ENCODE results near the gene LPP. TPM values are rescaled to one million over a fixed set of nuclear protein-coding genes. Genes with fewer than 3 reads are reported as not detected.
A peak's percentile ranks its signal among the peaks of the same experiment; 100 is the strongest.

The LPP gene
- total and polyA plus RNA-seq, 2 of the 4 experiments (the other 2 are of a cell fraction) = 16.0 to 130 TPM

DNA sequence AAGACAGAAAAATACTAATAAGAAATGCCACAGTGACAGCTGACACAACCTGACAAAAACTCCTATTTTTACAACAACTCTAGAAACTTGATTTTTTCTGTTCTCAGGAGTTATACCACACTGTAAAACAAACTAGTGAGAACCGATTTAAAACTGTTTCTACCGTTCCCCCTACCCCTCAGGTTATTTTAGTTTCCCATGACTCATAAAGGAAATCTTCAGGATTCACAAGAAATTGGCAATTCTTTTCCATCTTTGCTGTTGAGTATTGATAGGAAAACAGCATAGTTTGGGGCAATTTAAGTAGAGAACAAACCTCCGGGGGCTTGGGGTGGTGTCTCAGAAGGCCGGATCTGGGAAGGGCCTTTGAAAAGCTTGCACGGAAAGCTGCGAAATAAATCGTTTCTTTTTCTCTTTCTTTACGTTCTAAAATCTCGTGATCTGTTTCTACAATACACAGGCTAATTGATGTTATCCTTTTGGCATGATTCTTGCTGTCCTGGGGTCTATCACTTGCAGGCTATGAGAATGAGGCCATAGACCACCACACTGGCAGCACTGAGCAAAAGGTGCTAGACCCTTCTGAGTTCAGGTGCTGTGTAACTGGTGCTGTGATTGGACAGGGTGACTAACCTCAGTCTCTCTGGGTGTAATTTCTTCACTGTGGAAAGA lies 89.3 kb downstream of the LPP start:
- no peak overlapping the region; the same call in 1 of the 2 replicates for H3K4me2 ChIP-seq (ENCODE audit: low read depth, low read length)
- H3K36me3 ChIP-seq (ENCODE audit: control insufficient read depth, insufficient read depth, low read length) = peaks cover 3% of the 10 kb centered on the region
- ChIA-PET CTCF (no interaction called here), POLR2A (ENCODE audit: unreplicated experiment) (no interaction called here)
- H3K18ac ChIP-seq (ENCODE audit: low read depth, low read length) = no peak overlapping the region
- H3K27ac ChIP-seq (ENCODE audit: insufficient read depth, low read length) = no peak overlapping the region
- peak overlapping the region; percentile 65; the same call in 1 of the 2 replicates for H2AK5ac ChIP-seq (ENCODE audit: low read depth, low read length)
- H3K4me3 ChIP-seq (ENCODE audit: insufficient read depth, low read depth, low read length) = no peak overlapping the region
- no peak overlapping the region for H2AFZ ChIP-seq (replicated peaks; ENCODE audit: low read length, poor library complexity)
- H3K4ac ChIP-seq (ENCODE audit: low read depth, low read length) = peak overlapping the region; percentile 83
- no peak overlapping the region for H3K56ac ChIP-seq (ENCODE audit: extremely low read depth, insufficient read depth, low read length)
- no peaks in the 10 kb centered on the region for H3K27me3 ChIP-seq (ENCODE audit: control insufficient read depth, insufficient read depth, low read length)
- intact Hi-C loops (cut with micrococcal nuclease) (no loop called here), dilution Hi-C loops (cut with HindIII; ENCODE audit: low sequenced_read_pairs, unreplicated experiment) (no loop called here), in situ Hi-C loops (cut with MboI; ENCODE audit: low sequenced_read_pairs) (no loop called here)
- H4K8ac ChIP-seq (ENCODE audit: low read depth in 2 of 2, low read length in 2 of 2) = peak overlapping the region in 1 of 2 experiments; percentile 31; a peak in 1 of 4 replicates
- peak overlapping the region; percentile 74; the same call in 1 of the 2 replicates for H2BK120ac ChIP-seq (ENCODE audit: low read depth, low read length)
- peaks cover 40 to 84% of the 10 kb centered on the region in 2 experiments for H3K79me1 ChIP-seq (ENCODE audit: low read depth in 1 of 2, low read length in 2 of 2)
- H3K23ac ChIP-seq (ENCODE audit: low read depth, low read length) = 0 out of 2 replicates have a peak overlapping the region, but pooled peaks have one; percentile 10
- no CpG with 5 or more reads among the region's 9 CpGs for WGBS, 2 experiments (ENCODE audit: extremely low coverage in 2 of 2, insufficient read length in 1 of 2)
- peaks cover 73% of the 10 kb centered on the region for H4K20me1 ChIP-seq (ENCODE audit: insufficient read depth, low read length)
- H4K91ac ChIP-seq (ENCODE audit: insufficient read depth, low read depth, low read length) = 0 out of 2 replicates have a peak overlapping the region, but pooled peaks have one; percentile 28
- H2BK15ac ChIP-seq (ENCODE audit: low read depth, low read length) = peak overlapping the region; percentile 42; the same call in 1 of the 3 replicates
- no peaks in the 10 kb centered on the region for H3K9me3 ChIP-seq (ENCODE audit: control insufficient read depth, insufficient read depth, low read length)
- ATAC-seq (ENCODE audit: low read depth) = no peak
- no peak for TF ChIP-seq RAD21 (IDR thresholded peaks at IDR 0.05; ENCODE audit: low read length)
- no peak for TF ChIP-seq MAZ (IDR thresholded peaks at IDR 0.05; ENCODE audit: borderline replicate concordance, low read depth, low read length)
- no peak for TF ChIP-seq USF2 (IDR thresholded peaks at IDR 0.05; ENCODE audit: low read depth, low read length)
- no peak overlapping the region for H2AK9ac ChIP-seq (replicated peaks; ENCODE audit: low read depth, low read length, poor library complexity)
- peaks cover 22% of the 10 kb centered on the region for H3K4me1 ChIP-seq (ENCODE audit: control insufficient read depth, insufficient read depth, low read length)
- peaks cover 32% of the 10 kb centered on the region for H3K9me1 ChIP-seq (ENCODE audit: insufficient read depth, low read length)
- H3K14ac ChIP-seq (replicated peaks; ENCODE audit: low read depth, low read length) = no peak overlapping the region
- H2BK5ac ChIP-seq (ENCODE audit: low read depth, low read length, poor library complexity, severe bottlenecking) = peak overlapping the region; percentile 20
- BruUV-seq (replicated peaks) = no TSS peak
- H2BK20ac ChIP-seq (ENCODE audit: low read depth, low read length) = no peak overlapping the region
- H3K9ac ChIP-seq (ENCODE audit: low read depth, low read length) = no peak overlapping the region
- H4K5ac ChIP-seq (ENCODE audit: low read depth, low read length) = no peak overlapping the region
- DNase-seq = peak; percentile 42
